ENCODE results near the gene TRIP12. TPM values are rescaled to one million over a fixed set of nuclear protein-coding genes. Genes with fewer than 3 reads are reported as not detected.

Gene TRIP12
- total and polyA plus RNA-seq, 2 of the 13 experiments (the other 11 are each of a cell fraction or from before 2014, with no cell fraction given), result 72.1 to 153 TPM

DNA sequence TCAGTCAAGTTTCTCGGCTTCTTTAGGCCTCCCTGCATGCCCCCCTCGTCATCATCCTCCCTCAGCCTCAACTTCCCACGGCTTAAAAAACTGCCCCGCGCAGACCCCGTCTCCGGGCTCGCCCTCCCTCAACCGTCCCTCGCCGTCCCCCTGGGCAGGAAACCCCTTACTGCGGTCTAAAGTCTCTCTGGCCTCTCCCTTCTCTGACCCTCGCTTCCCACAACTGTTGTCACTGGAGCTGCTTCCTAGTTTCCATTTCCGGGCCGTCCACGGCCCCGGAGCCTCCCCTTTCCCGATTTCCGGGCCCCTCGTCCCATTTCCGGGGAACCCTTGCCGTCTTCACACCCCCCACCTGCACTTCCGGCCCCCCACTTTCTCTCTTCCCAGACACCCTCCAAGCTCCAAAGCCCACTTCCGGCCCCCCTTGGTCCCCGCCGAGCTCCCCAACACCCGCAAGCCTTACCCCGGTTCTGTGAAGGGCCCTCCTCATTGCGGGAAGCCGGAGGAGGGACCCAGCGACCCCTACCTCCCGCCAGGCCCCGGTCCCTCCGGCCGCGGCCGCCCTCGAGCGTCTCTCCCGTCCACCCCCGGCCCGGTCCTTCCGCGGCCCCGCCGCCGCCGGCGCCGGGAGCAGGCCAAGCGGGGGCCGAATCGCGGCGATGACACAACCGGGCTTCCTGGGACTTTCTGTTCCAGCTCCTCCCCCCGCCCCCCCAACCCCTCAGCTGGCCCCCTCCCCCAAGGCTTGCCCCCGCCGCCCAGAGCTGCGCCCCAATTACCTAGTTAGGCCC, 513 bp downstream of the TRIP12 start (continued):
- TF ChIP-seq HDAC2 (CRISPR knock-in tag; IDR thresholded peaks at IDR 0.05), result peak; percentile 24; the same call in 1 of the 2 replicates
- no peak for TF ChIP-seq ZNF713 (CRISPR knock-in tag; IDR thresholded peaks at IDR 0.05)
- TF ChIP-seq ZGPAT (CRISPR knock-in tag; IDR thresholded peaks at IDR 0.05), result no peak
- TF ChIP-seq, protein P1, sequence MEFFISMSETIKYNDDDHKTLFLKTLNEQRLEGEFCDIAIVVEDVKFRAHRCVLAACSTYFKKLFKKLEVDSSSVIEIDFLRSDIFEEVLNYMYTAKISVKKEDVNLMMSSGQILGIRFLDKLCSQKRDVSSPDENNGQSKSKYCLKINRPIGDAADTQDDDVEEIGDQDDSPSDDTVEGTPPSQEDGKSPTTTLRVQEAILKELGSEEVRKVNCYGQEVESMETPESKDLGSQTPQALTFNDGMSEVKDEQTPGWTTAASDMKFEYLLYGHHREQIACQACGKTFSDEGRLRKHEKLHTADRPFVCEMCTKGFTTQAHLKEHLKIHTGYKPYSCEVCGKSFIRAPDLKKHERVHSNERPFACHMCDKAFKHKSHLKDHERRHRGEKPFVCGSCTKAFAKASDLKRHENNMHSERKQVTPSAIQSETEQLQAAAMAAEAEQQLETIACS (CRISPR knock-in tag; IDR thresholded peaks at IDR 0.05), result no peak
- no peak; the same call in 1 of the 2 replicates for TF ChIP-seq ZNF331 (CRISPR knock-in tag; IDR thresholded peaks at IDR 0.05)
- no peak for TF ChIP-seq PRMT3 (CRISPR knock-in tag; IDR thresholded peaks at IDR 0.05; ENCODE audit: borderline replicate concordance, low read depth)
- TF ChIP-seq MXI1 (IDR thresholded peaks at IDR 0.05; ENCODE audit: borderline replicate concordance, low read depth, low read length), result peak; percentile 79; the same call in 1 of the 3 replicates
- TF ChIP-seq KLF13 (CRISPR knock-in tag; IDR thresholded peaks at IDR 0.05), result no peak
- no peak for TF ChIP-seq ZNF263 (CRISPR knock-in tag; IDR thresholded peaks at IDR 0.05)
- TF ChIP-seq, protein P2, sequence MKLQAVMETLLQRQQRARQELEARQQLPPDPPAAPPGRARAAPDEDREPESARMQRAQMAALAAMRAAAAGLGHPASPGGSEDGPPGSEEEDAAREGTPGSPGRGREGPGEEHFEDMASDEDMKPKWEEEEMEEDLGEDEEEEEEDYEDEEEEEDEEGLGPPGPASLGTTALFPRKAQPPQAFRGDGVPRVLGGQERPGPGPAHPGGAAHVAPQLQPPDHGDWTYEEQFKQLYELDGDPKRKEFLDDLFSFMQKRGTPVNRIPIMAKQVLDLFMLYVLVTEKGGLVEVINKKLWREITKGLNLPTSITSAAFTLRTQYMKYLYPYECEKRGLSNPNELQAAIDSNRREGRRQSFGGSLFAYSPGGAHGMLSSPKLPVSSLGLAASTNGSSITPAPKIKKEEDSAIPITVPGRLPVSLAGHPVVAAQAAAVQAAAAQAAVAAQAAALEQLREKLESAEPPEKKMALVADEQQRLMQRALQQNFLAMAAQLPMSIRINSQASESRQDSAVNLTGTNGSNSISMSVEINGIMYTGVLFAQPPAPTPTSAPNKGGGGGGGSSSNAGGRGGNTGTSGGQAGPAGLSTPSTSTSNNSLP (IDR thresholded peaks at IDR 0.05; ENCODE audit: low read depth, low read length), result 0 out of 2 replicates have a peak, but pooled peaks have one; percentile 0
- peak; percentile 67; the same call in 1 of the 2 replicates for TF ChIP-seq BRD4 (CRISPR knock-in tag; IDR thresholded peaks at IDR 0.05)
- TF ChIP-seq PATZ1 (CRISPR knock-in tag; IDR thresholded peaks at IDR 0.05), result peak; percentile 95
- TF ChIP-seq SRF (IDR thresholded peaks at IDR 0.05; ENCODE audit: low read depth, low read length), result 0 out of 2 replicates have a peak, but pooled peaks have one; percentile 42
- TF ChIP-seq ZMYM4 (CRISPR knock-in tag; IDR thresholded peaks at IDR 0.05), result peak; percentile 43; the same call in 1 of the 2 replicates
- TF ChIP-seq, protein P3, sequence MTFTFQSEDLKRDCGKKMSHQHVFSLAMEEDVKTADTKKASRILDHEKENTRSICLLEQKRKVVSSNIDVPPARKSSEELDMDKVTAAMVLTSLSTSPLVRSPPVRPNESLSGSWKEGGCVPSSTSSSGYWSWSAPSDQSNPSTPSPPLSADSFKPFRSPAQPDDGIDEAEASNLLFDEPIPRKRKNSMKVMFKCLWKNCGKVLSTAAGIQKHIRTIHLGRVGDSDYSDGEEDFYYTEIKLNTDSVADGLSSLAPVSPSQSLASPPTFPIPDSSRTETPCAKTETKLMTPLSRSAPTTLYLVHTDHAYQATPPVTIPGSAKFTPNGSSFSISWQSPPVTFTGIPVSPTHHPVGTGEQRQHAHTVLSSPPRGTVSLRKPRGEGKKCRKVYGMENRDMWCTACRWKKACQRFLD (CRISPR knock-in tag; IDR thresholded peaks at IDR 0.05; ENCODE audit: borderline replicate concordance), result peak; percentile 19; the same call in 1 of the 2 replicates
- TF ChIP-seq, protein P4, sequence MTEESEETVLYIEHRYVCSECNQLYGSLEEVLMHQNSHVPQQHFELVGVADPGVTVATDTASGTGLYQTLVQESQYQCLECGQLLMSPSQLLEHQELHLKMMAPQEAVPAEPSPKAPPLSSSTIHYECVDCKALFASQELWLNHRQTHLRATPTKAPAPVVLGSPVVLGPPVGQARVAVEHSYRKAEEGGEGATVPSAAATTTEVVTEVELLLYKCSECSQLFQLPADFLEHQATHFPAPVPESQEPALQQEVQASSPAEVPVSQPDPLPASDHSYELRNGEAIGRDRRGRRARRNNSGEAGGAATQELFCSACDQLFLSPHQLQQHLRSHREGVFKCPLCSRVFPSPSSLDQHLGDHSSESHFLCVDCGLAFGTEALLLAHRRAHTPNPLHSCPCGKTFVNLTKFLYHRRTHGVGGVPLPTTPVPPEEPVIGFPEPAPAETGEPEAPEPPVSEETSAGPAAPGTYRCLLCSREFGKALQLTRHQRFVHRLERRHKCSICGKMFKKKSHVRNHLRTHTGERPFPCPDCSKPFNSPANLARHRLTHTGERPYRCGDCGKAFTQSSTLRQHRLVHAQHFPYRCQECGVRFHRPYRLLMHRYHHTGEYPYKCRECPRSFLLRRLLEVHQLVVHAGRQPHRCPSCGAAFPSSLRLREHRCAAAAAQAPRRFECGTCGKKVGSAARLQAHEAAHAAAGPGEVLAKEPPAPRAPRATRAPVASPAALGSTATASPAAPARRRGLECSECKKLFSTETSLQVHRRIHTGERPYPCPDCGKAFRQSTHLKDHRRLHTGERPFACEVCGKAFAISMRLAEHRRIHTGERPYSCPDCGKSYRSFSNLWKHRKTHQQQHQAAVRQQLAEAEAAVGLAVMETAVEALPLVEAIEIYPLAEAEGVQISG (CRISPR knock-in tag; IDR thresholded peaks at IDR 0.05), result peak; percentile 86
